ENCODE results near the gene MEIOC. TPM values are rescaled to one million over a fixed set of nuclear protein-coding genes. Genes with fewer than 3 reads are reported as not detected.

MEIOC gene
- total and polyA plus RNA-seq, 2 of the 8 experiments (the other 6 are each of a cell fraction or from before 2014, with no cell fraction given) = 4.2 to 4.8 TPM

DNA sequence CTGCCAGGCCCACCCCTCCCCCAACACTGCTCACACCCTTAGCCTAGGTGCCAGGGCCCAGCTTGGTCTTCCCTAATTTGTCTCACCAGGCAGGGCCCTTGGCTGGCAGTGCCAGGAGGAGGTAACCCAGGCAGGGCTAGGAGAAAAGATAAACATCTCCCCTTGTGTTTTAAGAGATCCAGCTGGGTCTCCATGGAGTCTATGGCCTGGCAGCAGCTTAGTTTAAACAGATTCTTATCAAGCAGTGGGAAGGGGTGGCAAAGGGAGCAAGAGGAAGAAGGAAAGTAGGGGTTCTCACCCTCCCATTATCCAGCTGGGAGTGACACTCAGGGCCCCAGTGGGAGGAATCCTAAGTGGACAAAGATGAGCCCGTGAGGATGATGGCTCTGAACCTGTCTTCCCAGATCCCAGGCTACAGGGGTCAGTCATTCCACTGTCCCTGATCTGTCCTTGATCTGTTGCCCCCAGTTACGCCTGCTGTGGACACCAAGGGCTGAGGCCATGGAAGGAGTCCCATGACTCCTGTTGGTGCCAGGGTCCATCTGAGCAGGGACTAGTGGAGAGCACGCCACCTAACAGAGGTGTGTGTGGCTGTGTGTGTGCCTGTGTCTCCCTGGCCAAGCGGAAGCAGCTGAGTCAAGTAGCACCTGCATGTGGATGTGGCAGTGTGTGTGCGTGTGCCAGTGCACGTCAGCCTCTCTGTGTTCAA, 47.4 kb upstream of the MEIOC start:
- no peak overlapping the region for H3K23ac ChIP-seq (ENCODE audit: insufficient read length)
- peak overlapping the region; percentile 43; the same call in 1 of the 2 replicates for H3K27ac ChIP-seq (ENCODE audit: low read depth, low read length)
- peak overlapping the region; percentile 36; the same call in 1 of the 2 replicates for H3K18ac ChIP-seq (ENCODE audit: extremely low read depth, low read length)
- peak overlapping the region; percentile 96 for H3K4ac ChIP-seq (replicated peaks; ENCODE audit: insufficient read length, low read depth, low read length)
- no peaks in the 10 kb centered on the region for H3K27me3 ChIP-seq (replicated peaks in 1 of 4; ENCODE audit: control insufficient read depth in 3 of 4, extremely low read depth in 1 of 4, insufficient read depth in 3 of 4, low read length in 3 of 4)
- no peak for FAIRE-seq
- H2AFZ ChIP-seq (ENCODE audit: low read length) = 0 out of 2 replicates have a peak overlapping the region, but pooled peaks have one; percentile 61
- H3K56ac ChIP-seq (replicated peaks; ENCODE audit: insufficient read length, low read depth, low read length) = peak overlapping the region; percentile 56
- no peaks in the 10 kb centered on the region for H3K79me1 ChIP-seq (ENCODE audit: low read depth, low read length)
- H4K91ac ChIP-seq (replicated peaks; ENCODE audit: insufficient read length, low read length) = peak overlapping the region; percentile 98
- H3K4me2 ChIP-seq (ENCODE audit: insufficient read depth in 1 of 2, low read depth in 2 of 2, low read length in 2 of 2) = peak overlapping the region in 1 of 2 experiments; percentile 17; a peak in 1 of 4 replicates
- ChIA-PET POLR2A (ENCODE audit: partially characterized antibody) (interaction anchor here (0.7 to 2.8 kb wide), 8 partner anchors 10 to 109 kb away, joined by 3 to 9 read pairs (median 3); no protein-coding TSS in a partner anchor), CTCF (ENCODE audit: partially characterized antibody) (interaction anchor here (0.6 to 4.9 kb wide), 13 partner anchors 11 to 187 kb away, joined by 3 to 23 read pairs (median 5); no protein-coding TSS in a partner anchor)
- no peaks in the 10 kb centered on the region for H3K36me3 ChIP-seq (ENCODE audit: control insufficient read depth in 2 of 4, insufficient read depth in 4 of 4, low read length in 3 of 4)
- 85% methylated on average over 6 of the region's 6 CpGs; no CpG with 5 or more reads in 1 of the 2 experiments for WGBS, 2 experiments (ENCODE audit: extremely low coverage in 1 of 2, insufficient coverage in 1 of 2, insufficient read length in 1 of 2, insufficient replicate concordance in 2 of 2, low coverage in 1 of 2, low lambda C conversion rate in 2 of 2, missing lambda C conversion rate in 1 of 2)
- H4K5ac ChIP-seq (ENCODE audit: insufficient read length, low read depth, low read length) = no peak overlapping the region
- H3K14ac ChIP-seq (ENCODE audit: insufficient read length) = no peak overlapping the region
- H2BK15ac ChIP-seq (ENCODE audit: low read length) = peak overlapping the region; percentile 99; the same call in 1 of the 2 replicates
- no peaks in the 10 kb centered on the region for H3K23me2 ChIP-seq (ENCODE audit: low read depth, low read length)
- no peaks in the 10 kb centered on the region for H4K20me1 ChIP-seq (replicated peaks in 1 of 2; ENCODE audit: control insufficient read depth in 1 of 2, insufficient read depth in 2 of 2, low read length in 2 of 2)
- no peak overlapping the region for H3K4me3 ChIP-seq (ENCODE audit: extremely low read depth in 1 of 4, insufficient read depth in 2 of 4, low read depth in 3 of 4, low read length in 4 of 4)
- peak overlapping the region; percentile 89; the same call in 1 of the 2 replicates for H2BK5ac ChIP-seq (ENCODE audit: low read depth, low read length)
- no peak for DNase-seq (ENCODE audit: low read depth in 1 of 2, low spot score in 2 of 2)
- H4K8ac ChIP-seq (ENCODE audit: extremely low read depth, insufficient read depth, low read length) = peak overlapping the region; percentile 28; the same call in 1 of the 2 replicates
- peak overlapping the region; percentile 73 for H2BK120ac ChIP-seq (replicated peaks; ENCODE audit: low read depth, low read length)
- H3K79me2 ChIP-seq (ENCODE audit: control insufficient read depth in 1 of 2, insufficient read depth in 2 of 2, low read length in 2 of 2) = no peaks in the 10 kb centered on the region
- H2AK5ac ChIP-seq (ENCODE audit: low read depth, low read length) = peak overlapping the region; percentile 84; the same call in 1 of the 2 replicates
- H3K4me1 ChIP-seq (replicated peaks in 1 of 4; ENCODE audit: control insufficient read depth in 3 of 4, insufficient read depth in 4 of 4, low read length in 3 of 4) = peaks cover 4 to 16% (median 12%) of the 10 kb centered on the region in 4 experiments
- H2BK20ac ChIP-seq (ENCODE audit: low read length) = peak overlapping the region; percentile 67
- H3K9me3 ChIP-seq (ENCODE audit: insufficient read depth in 2 of 2, low read depth in 1 of 2, low read length in 1 of 2) = no peaks in the 10 kb centered on the region
- H3K9ac ChIP-seq (replicated peaks in 1 of 4; ENCODE audit: extremely low read depth in 1 of 4, low read depth in 3 of 4, low read length in 3 of 4) = no peak overlapping the region; a peak in 1 of 7 replicates
- H2BK12ac ChIP-seq (ENCODE audit: low read depth, low read length) = peak overlapping the region; percentile 100
- TF ChIP-seq SRF (IDR thresholded peaks at IDR 0.05; ENCODE audit: low read depth, low read length) = no peak

Data from H1 (cell line).